GM12878 (cell line): Measurements from ENCODE around the gene KCND2. TPM values are rescaled to one million over a fixed set of nuclear protein-coding genes. Genes with fewer than 3 reads are reported as not detected.

Source experiments
- ATAC-seq: fragments of 200-7000 bp; cut with Tn5 transposase; 3 replicates; pipeline ENCODE4 v1.9.1; 2020; ENCODE audit warnings: mild to moderate bottlenecking, moderate library complexity
- BruUV-seq: library from RNA; stranded (reverse); fragments of 400-500 nt; replicated peaks from 2 replicates; lab custom pipeline; 2021; lab: Mats Ljungman, UMichigan
- CTCF ChIA-PET: fragments of 300-600 bp; sonication (Branson Sonifier 250); formaldehyde crosslinking; extraction: SDS; loops from one replicate; lab custom pipeline; 2021; ENCODE audit warnings: inconsistent platforms; lab: Yijun Ruan, JAX
- POLR2A ChIA-PET: fragments of 350-600 bp; formaldehyde crosslinking; extraction: SDS; loops from one replicate; lab custom pipeline; 2021; ENCODE audit warnings: inconsistent platforms; lab: Charles Lee
- RAD21 ChIA-PET: fragments of 300-600 bp; sonication (Branson Sonifier 250); formaldehyde crosslinking; loops from one replicate; lab custom pipeline; 2023; ENCODE audit warnings: antibody characterized with exemption; ENCODE audit not compliant: unreplicated experiment; lab: Charles Lee
- SMC1A ChIA-PET: fragments of 300-600 bp; sonication (Branson Sonifier 250); formaldehyde crosslinking; loops from one replicate; lab custom pipeline; 2023; ENCODE audit not compliant: unreplicated experiment, uncharacterized antibody; lab: Charles Lee
- DNase-seq: peaks from one replicate; pipeline ENCODE4 v3.0.0-alpha.2; 2011; ENCODE audit warnings: low read depth, low spot score
- FAIRE-seq: peaks from 3 replicates; lab custom pipeline; 2011; peaks lifted over from hg19 to GRCh38; lab: Jason Lieb, UNC
- H2AFZ ChIP-seq: 2 replicates; pipeline ENCODE4 v1.6.0; 2011; ENCODE audit warnings: low read depth, low read length, control low read depth; ENCODE audit not compliant: control insufficient read depth
- H3K27ac ChIP-seq: 2 replicates; pipeline ENCODE4 v1.5.1; 2011; ENCODE audit warnings: control low read depth; ENCODE audit not compliant: control insufficient read depth, insufficient read depth
- H3K27me3 ChIP-seq, 2 experiments: replicated peaks in 1 of 2; 2 replicates each; pipeline versions ENCODE4 v1.6.0 to v1.6.1; 2011; ENCODE audit warnings: low read length in 1 of 2; ENCODE audit not compliant: control insufficient read depth in 2 of 2, insufficient read depth in 2 of 2
- H3K36me3 ChIP-seq, 2 experiments: 2 replicates each; pipeline ENCODE4 v1.5.1; 2011; ENCODE audit warnings: low read length in 1 of 2; ENCODE audit not compliant: control insufficient read depth in 2 of 2, insufficient read depth in 2 of 2
- H3K4me1 ChIP-seq: 2 replicates; pipeline ENCODE4 v1.6.1; 2011; ENCODE audit warnings: mild to moderate bottlenecking, low read length, moderate library complexity, mixed read lengths; ENCODE audit not compliant: control insufficient read depth, insufficient read depth
- H3K4me2 ChIP-seq: 2 replicates; pipeline ENCODE4 v1.6.0; 2011; ENCODE audit warnings: control low read depth; ENCODE audit not compliant: control insufficient read depth, insufficient read depth
- H3K4me3 ChIP-seq: fragments of 200-600 bp; sonication (generic); 2 replicates; pipeline ENCODE4 v1.5.1; 2016
- H3K79me2 ChIP-seq: 2 replicates; pipeline ENCODE4 v1.6.0; 2011; ENCODE audit warnings: low read length; ENCODE audit not compliant: control insufficient read depth, insufficient read depth
- H3K9ac ChIP-seq: 2 replicates; pipeline ENCODE4 v1.8.0; 2011; ENCODE audit warnings: low read length, control low read depth, mixed read lengths; ENCODE audit not compliant: control insufficient read depth, insufficient read depth
- H3K9me3 ChIP-seq: replicated peaks from 3 replicates; pipeline ENCODE4 v1.5.1; 2011; ENCODE audit warnings: mild to moderate bottlenecking, low read length; ENCODE audit not compliant: control insufficient read depth, insufficient read depth
- H4K20me1 ChIP-seq: 2 replicates; pipeline ENCODE4 v1.6.0; 2011; ENCODE audit not compliant: control insufficient read depth, insufficient read depth
- ETV6 ChIP-seq, 2 experiments: fragments of 450-650 bp in 1 of 2; IDR thresholded peaks in 1 of 2; conservative IDR thresholded peaks in 1 of 2; 2 replicates each; pipeline ENCODE4 v1.6.1; 2014; ENCODE audit warnings: antibody characterized with exemption in 1 of 2, borderline replicate concordance in 1 of 2, low read depth in 1 of 2, mild to moderate bottlenecking in 1 of 2, moderate library complexity in 1 of 2
- HDAC6 ChIP-seq: fragments of 200-600 bp; sonication (generic); IDR thresholded peaks from one replicate; pipeline ENCODE4 v1.8.0; 2017; ENCODE audit warnings: antibody characterized with exemption; ENCODE audit not compliant: unreplicated experiment
- RUNX3 ChIP-seq: IDR thresholded peaks from 2 replicates; pipeline ENCODE4 v1.6.1; 2012; ENCODE audit warnings: low read length, inconsistent platforms
- SPI1 ChIP-seq: IDR thresholded peaks from 2 replicates; pipeline ENCODE4 v1.6.1; 2011; ENCODE audit warnings: low read depth, mild to moderate bottlenecking, low read length, moderate library complexity, borderline replicate concordance; ENCODE audit not compliant: insufficient read depth
- YBX1 ChIP-seq: fragments of 450-650 bp; IDR thresholded peaks from 2 replicates; pipeline ENCODE4 v1.6.1; 2016; ENCODE audit warnings: antibody characterized with exemption
- whole genome bisulfite sequencing: methylation state at CpG from one replicate; pipeline ENCODE4 v1.1.6; 2016; ENCODE audit warnings: low lambda C conversion rate; ENCODE audit not compliant: insufficient replicate concordance, insufficient coverage; ENCODE audit errors: missing lambda C conversion rate; 5-methylcytosine and 5-hydroxymethylcytosine counted together
- in situ Hi-C: fragments of 300-500 bp; cut with MboI; formaldehyde crosslinking; loops from 9 replicates; pipeline ENCODE4 v1.14.3; 2018; ENCODE audit warnings: mixed read lengths
- intact Hi-C: fragments of 100-400 bp; cut with micrococcal nuclease; formaldehyde crosslinking; loops from one replicate; pipeline ENCODE4 v1.14.2; 2022; ENCODE audit not compliant: unreplicated experiment
- polyA plus RNA-seq, 11 experiments: library from polyadenylated mRNA; depleted of rRNA in 4 of 11; unstranded in 6 of 11; stranded (reverse) in 5 of 11; fragments of >200 nt; fragmentation: Nextera tagmentation in 4 of 11; fragmentation: Illumina TruSeq in 1 of 11; extraction: Ambion mirVana in 4 of 11; extraction: Trizol in 1 of 11; gene quantifications; 1 replicate in 1 of 11; 2 replicates in 10 of 11; pipeline versions ENCODE4 v1.2.1 to v1.2.3, GENCODE V29; 2011 to 2016; ENCODE audit warnings: inconsistent platforms in 2 of 11, missing spikeins in 2 of 11, low read depth in 1 of 11
- total RNA-seq, 4 experiments: library from RNA; depleted of rRNA in 3 of 4; stranded (reverse); fragments of >200 nt in 3 of 4; fragmentation: Illumina TruSeq in 1 of 4; extraction: Trizol in 1 of 4; gene quantifications; 2 replicates each; pipeline versions ENCODE4 v1.2.1 to v1.2.3, GENCODE V29; 2013 to 2021

KCND2 gene
- total and polyA plus RNA-seq, 10 of the 15 experiments (the other 5 are each of a cell fraction or from before 2014, with no cell fraction given), result 3.6 to 22.3 (median 6.3) TPM

DNA sequence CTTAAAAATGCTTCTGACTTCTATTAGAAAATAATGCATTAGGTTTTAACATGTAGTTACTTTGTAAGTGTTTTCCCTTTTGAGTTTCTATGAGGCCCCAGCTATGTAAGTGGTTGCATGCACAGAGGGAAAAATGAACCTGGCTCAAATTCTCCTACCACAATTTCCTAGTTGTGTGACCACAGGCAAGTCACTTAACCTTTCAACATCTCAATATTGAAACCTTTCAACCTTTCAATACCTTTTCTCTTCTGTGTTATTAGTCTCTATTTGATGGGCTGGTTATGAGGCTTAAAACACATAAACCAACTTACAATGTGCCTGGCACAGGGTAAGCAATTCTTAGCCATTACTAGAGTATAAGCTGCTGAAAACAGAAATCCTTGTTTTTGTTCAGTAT lies 203.0 kb downstream of the KCND2 start (continued):
- TF ChIP-seq ETV6 (conservative IDR thresholded peaks at IDR 0.05 in 1 of 2, IDR thresholded peaks at IDR 0.05 in 1 of 2; ENCODE audit: borderline replicate concordance in 1 of 2, low read depth in 1 of 2) (peak in 1 of 2 experiments; percentile 57; a peak in 1 of 4 replicates), SPI1 (no peak), YBX1 (no peak), RUNX3 (peak; percentile 93)

DNA sequence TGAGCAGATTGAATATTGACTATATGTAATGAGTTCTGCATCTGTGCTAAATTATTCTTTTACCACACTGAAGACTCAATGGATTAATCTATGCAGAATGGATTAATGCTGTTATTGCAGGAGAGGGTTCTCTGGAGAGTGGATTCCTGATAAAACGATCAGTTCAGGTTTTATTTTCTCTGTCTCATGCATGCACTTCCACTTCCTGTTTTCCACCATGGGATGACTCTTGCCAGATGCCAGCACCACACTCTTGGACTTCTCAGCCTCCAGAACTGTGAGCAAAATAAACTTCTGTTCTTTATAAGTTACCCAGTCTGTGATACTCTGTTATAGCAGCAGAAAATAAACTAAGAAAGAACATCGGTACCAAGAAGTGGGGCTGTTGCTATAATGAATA lies 207.5 kb downstream of the KCND2 start:
- no peak overlapping the region for H3K27ac ChIP-seq
- POLR2A ChIA-PET, result interaction anchor here (0.6 kb wide), 1 partner anchor 65 kb away, joined by 3 read pairs; no protein-coding TSS in a partner anchor
- in situ Hi-C loops, result no loop called here

More for the DNA sequence above, 207.5 kb downstream of the KCND2 start:
- TF ChIP-seq HDAC6 (no peak), SPI1 (peak; percentile 70)
- no peak for FAIRE-seq
- DNase-seq, result no peak
- H3K9me3 ChIP-seq, result no peaks in the 10 kb centered on the region; the same call in 1 of the 3 replicates
- intact Hi-C loops, result no loop called here
- H3K4me2 ChIP-seq, result no peak overlapping the region
- CTCF ChIA-PET, result no interaction called here
- H3K4me3 ChIP-seq, result no peak overlapping the region
- peaks cover 3% of the 10 kb centered on the region; the same call in 1 of the 2 replicates for H3K4me1 ChIP-seq
- H4K20me1 ChIP-seq, result no peaks in the 10 kb centered on the region
- H3K79me2 ChIP-seq, result no peaks in the 10 kb centered on the region
- RAD21 ChIA-PET, result no interaction called here
- BruUV-seq, result no TSS peak
- H3K9ac ChIP-seq, result no peak overlapping the region
- 97% methylated on average over 2 of the region's 2 CpGs for WGBS
- SMC1A ChIA-PET, result no interaction called here
- peaks cover 0 to 6% of the 10 kb centered on the region in 2 experiments; a peak in 3 of 4 replicates for H3K36me3 ChIP-seq
- H3K27me3 ChIP-seq, result no peaks in the 10 kb centered on the region
- no peak for ATAC-seq
- no peak overlapping the region for H2AFZ ChIP-seq
